Measurements from ENCODE around the gene MAB21L3.

Gene MAB21L3

DNA sequence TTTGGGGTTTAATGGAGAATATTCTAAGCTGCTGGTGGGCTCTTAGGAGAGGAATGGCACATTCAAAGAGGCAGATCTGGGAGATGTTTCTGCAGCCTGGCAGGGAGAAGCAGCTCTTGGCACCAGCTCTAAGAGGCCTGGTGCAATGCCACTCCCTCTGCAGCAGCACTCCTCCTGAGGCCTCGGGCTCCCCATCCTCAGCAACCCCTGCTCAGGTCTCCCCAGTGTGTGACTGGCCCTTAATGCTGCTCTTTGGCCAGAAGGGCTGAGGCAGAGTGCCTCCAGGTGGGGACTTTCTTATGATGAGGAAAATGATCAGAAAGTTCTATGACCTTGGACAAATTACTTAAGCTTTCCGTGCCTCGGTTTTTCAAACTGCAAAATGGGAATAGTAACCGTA lies 55.5 kb downstream of the MAB21L3 start:
- 97% methylated on average over 4 of the region's 4 CpGs for WGBS
- H3K4ac ChIP-seq (ENCODE audit: low read depth in 1 of 2, low read length in 2 of 2): no peak overlapping the region
- H3K23ac ChIP-seq (ENCODE audit: low read length in 2 of 2): no peak overlapping the region
- H3K9me3 ChIP-seq (ENCODE audit: control insufficient read depth, low read length): no peaks in the 10 kb centered on the region
- no peak overlapping the region for H3K18ac ChIP-seq (ENCODE audit: low read depth in 1 of 2, low read length in 2 of 2)
- no peak overlapping the region for H4K8ac ChIP-seq (ENCODE audit: low read length)
- no peak overlapping the region for H2AFZ ChIP-seq (ENCODE audit: low read depth, low read length)
- H2BK15ac ChIP-seq (ENCODE audit: low read depth, poor library complexity, severe bottlenecking): no peak overlapping the region
- H3K36me3 ChIP-seq (ENCODE audit: control insufficient read depth in 1 of 2, insufficient read depth in 2 of 2, low read depth in 1 of 2, low read length in 2 of 2): no peaks in the 10 kb centered on the region
- no peak overlapping the region for H3K14ac ChIP-seq (ENCODE audit: low read length in 2 of 2)
- H3K9ac ChIP-seq (ENCODE audit: low read length): no peak overlapping the region
- H3K4me1 ChIP-seq (ENCODE audit: control insufficient read depth, insufficient read depth, low read depth, low read length): peaks cover 10% of the 10 kb centered on the region
- no peak overlapping the region for H4K91ac ChIP-seq (ENCODE audit: low read length)
- H2BK12ac ChIP-seq (ENCODE audit: low read length in 2 of 2): no peak overlapping the region
- no peak overlapping the region for H2BK120ac ChIP-seq (ENCODE audit: low read depth, low read length)
- H3K79me1 ChIP-seq (replicated peaks; ENCODE audit: low read length, poor library complexity, severe bottlenecking): no peaks in the 10 kb centered on the region
- H3K27me3 ChIP-seq (ENCODE audit: control insufficient read depth in 1 of 2, insufficient read depth in 1 of 2, low read length in 2 of 2): peaks cover 0 to 40% of the 10 kb centered on the region in 2 experiments
- H3K4me2 ChIP-seq (ENCODE audit: low read length, poor library complexity, severe bottlenecking): no peak overlapping the region
- H2BK5ac ChIP-seq (ENCODE audit: low read depth, low read length, poor library complexity, severe bottlenecking): no peak overlapping the region
- no peak overlapping the region for H3K4me3 ChIP-seq (ENCODE audit: insufficient read depth in 1 of 2, low read depth in 1 of 2, low read length in 2 of 2)
- no peak for DNase-seq
- H3K27ac ChIP-seq (ENCODE audit: low read length, poor library complexity, severe bottlenecking): no peak overlapping the region
- no peak overlapping the region for H2AK5ac ChIP-seq (ENCODE audit: low read length, severe bottlenecking)

DNA sequence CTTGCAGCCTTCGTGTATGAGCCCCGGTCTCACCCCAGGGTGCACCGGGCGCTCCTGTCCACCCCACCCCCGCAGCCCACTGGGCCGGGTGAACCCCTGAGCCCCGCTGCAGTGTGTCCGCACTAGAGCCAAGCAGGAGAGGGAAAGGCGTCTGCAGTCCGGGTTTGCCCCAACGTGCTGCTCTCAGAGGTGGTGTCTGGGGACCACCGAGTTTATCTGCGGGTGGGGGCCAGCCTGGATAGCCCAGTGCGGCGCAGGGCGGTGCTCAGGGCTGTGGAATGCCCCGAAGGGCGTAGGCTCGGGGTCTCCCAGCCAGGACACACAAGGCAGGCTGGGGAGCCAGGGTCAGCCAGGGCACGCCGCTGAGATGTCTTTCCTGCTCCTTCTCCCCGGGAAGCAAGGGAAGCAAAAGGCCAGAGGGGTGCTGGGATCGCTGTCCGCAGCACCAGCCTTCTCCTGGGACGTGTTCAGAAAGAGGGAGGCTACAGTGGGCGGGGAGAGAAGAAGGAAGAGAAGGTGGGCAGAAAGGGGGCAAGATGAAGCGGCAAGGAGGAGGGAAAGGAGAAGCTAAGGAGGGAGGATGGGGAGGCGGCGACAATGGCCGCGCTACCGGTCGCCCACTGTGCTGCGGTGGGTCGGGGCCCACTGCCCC lies 56.6 kb downstream of the MAB21L3 start:
- peak; percentile 47 for DNase-seq
- peak overlapping the region in 1 of 2 experiments; percentile 84 for H2BK12ac ChIP-seq (ENCODE audit: low read length in 2 of 2)
- H3K9me3 ChIP-seq (ENCODE audit: control insufficient read depth, low read length): no peaks in the 10 kb centered on the region
- H2BK15ac ChIP-seq (ENCODE audit: low read depth, poor library complexity, severe bottlenecking): peak overlapping the region; percentile 68
- H3K4me1 ChIP-seq (ENCODE audit: control insufficient read depth, insufficient read depth, low read depth, low read length): peaks cover 10% of the 10 kb centered on the region
- H2BK5ac ChIP-seq (ENCODE audit: low read depth, low read length, poor library complexity, severe bottlenecking): no peak overlapping the region
- H3K4ac ChIP-seq (ENCODE audit: low read depth in 1 of 2, low read length in 2 of 2): peak overlapping the region in 1 of 2 experiments; percentile 82
- peak overlapping the region; percentile 67 for H3K9ac ChIP-seq (ENCODE audit: low read length)
- peak overlapping the region; percentile 81 for H2BK120ac ChIP-seq (ENCODE audit: low read depth, low read length)
- no peaks in the 10 kb centered on the region for H3K36me3 ChIP-seq (ENCODE audit: control insufficient read depth in 1 of 2, insufficient read depth in 2 of 2, low read depth in 1 of 2, low read length in 2 of 2)
- no peaks in the 10 kb centered on the region for H3K79me1 ChIP-seq (replicated peaks; ENCODE audit: low read length, poor library complexity, severe bottlenecking)
- H4K91ac ChIP-seq (ENCODE audit: low read length): peak overlapping the region; percentile 86
- H3K4me3 ChIP-seq (ENCODE audit: insufficient read depth in 1 of 2, low read depth in 1 of 2, low read length in 2 of 2): peak overlapping the region; percentile 62 to 77
- H3K27ac ChIP-seq (ENCODE audit: low read length, poor library complexity, severe bottlenecking): no peak overlapping the region
- peak overlapping the region in 1 of 2 experiments; percentile 61 for H3K23ac ChIP-seq (ENCODE audit: low read length in 2 of 2)
- peak overlapping the region; percentile 99 for H2AFZ ChIP-seq (ENCODE audit: low read depth, low read length)
- peak overlapping the region; percentile 81 for H3K4me2 ChIP-seq (ENCODE audit: low read length, poor library complexity, severe bottlenecking)
- no peak overlapping the region for H2AK5ac ChIP-seq (ENCODE audit: low read length, severe bottlenecking)
- peak overlapping the region; percentile 38 to 96 for H3K18ac ChIP-seq (ENCODE audit: low read depth in 1 of 2, low read length in 2 of 2)
- WGBS: 16% methylated on average over 35 of the region's 35 CpGs
- H4K8ac ChIP-seq (ENCODE audit: low read length): peak overlapping the region; percentile 97
- peaks cover 8 to 40% of the 10 kb centered on the region in 2 experiments for H3K27me3 ChIP-seq (ENCODE audit: control insufficient read depth in 1 of 2, insufficient read depth in 1 of 2, low read length in 2 of 2)
- peak overlapping the region in 1 of 2 experiments; percentile 57 for H3K14ac ChIP-seq (ENCODE audit: low read length in 2 of 2)

DNA sequence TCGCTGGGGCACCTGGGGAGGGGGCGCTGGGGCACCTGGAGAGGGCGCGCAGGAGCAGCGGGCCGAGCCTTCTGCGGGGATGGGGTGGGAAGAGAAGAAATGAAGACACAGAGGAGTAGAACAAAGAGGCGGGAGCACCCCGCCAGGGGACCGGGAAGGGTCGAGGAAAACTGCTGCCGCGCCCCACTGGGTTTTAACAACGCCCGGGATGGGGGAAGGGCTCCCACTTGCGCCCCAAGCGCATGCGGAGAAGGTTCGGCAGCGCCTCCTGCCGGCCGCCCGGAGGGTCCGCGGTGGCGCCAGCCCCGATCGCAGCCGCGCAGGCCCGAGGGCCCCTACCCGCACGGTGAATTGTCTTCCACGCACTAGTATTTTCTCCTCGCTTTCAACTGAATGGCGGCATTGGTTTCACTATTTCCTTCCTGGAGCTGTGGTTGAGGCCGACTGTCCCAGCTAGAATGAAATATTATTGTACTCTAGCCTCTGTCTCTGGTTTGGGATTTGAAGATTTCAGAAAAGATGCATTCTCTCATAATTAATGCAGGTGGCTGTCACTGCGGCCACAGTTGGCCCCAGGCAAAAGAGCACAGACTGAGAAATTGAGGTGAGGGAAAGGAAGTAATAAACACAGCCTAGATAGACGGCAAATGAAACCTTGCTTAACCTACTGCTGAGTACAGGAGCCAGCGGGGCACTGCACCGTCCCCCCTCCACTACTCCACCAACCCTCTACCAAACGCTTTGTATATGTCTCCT lies 57.3 kb downstream of the MAB21L3 start:
- H3K4ac ChIP-seq (ENCODE audit: low read depth in 1 of 2, low read length in 2 of 2): peak overlapping the region in 1 of 2 experiments; percentile 82
- 10% methylated on average over 38 of the region's 42 CpGs for WGBS

DNA sequence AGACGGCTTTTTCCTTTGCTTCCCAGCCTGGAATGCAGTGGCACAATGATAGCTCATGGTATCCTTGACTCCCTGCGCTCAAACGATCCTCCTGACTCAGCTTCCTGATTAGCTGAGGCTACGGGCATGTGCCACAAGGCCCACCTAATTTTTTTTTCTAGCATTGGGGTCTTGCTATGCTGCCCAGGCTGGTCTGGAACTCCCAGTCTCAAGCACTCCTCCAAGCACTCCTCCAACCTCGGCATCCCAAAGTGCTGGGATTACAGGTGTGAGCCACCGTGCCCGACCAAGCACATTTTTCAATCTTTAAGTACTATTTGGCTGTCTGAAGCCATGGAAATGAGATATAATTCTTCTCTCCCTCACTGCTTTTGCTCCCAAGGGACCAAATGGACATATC lies 58.7 kb downstream of the MAB21L3 start:
- Histone ChIP-seq H3K23ac (ENCODE audit: low read length in 2 of 2) (no peak overlapping the region), H3K4me3 (ENCODE audit: insufficient read depth in 1 of 2, low read depth in 1 of 2, low read length in 2 of 2) (no peak overlapping the region), H2AK5ac (ENCODE audit: low read length, severe bottlenecking) (no peak overlapping the region), H3K18ac (ENCODE audit: low read depth in 1 of 2, low read length in 2 of 2) (no peak overlapping the region), H2AFZ (ENCODE audit: low read depth, low read length) (no peak overlapping the region), H2BK120ac (ENCODE audit: low read depth, low read length) (no peak overlapping the region), H3K27me3 (ENCODE audit: control insufficient read depth in 1 of 2, insufficient read depth in 1 of 2, low read length in 2 of 2) (peaks cover 23 to 47% of the 10 kb centered on the region in 2 experiments), H3K14ac (ENCODE audit: low read length in 2 of 2) (no peak overlapping the region), H3K27ac (ENCODE audit: low read length, poor library complexity, severe bottlenecking) (no peak overlapping the region), H3K4me2 (ENCODE audit: low read length, poor library complexity, severe bottlenecking) (no peak overlapping the region), H2BK15ac (ENCODE audit: low read depth, poor library complexity, severe bottlenecking) (no peak overlapping the region), H3K79me1 (replicated peaks; ENCODE audit: low read length, poor library complexity, severe bottlenecking) (no peaks in the 10 kb centered on the region), H4K8ac (ENCODE audit: low read length) (no peak overlapping the region), H4K91ac (ENCODE audit: low read length) (no peak overlapping the region), H2BK12ac (ENCODE audit: low read length in 2 of 2) (no peak overlapping the region), H3K9ac (ENCODE audit: low read length) (no peak overlapping the region), H3K9me3 (ENCODE audit: control insufficient read depth, low read length) (no peaks in the 10 kb centered on the region), H2BK5ac (ENCODE audit: low read depth, low read length, poor library complexity, severe bottlenecking) (no peak overlapping the region), H3K4me1 (ENCODE audit: control insufficient read depth, insufficient read depth, low read depth, low read length) (peaks cover 10% of the 10 kb centered on the region), H3K4ac (ENCODE audit: low read depth in 1 of 2, low read length in 2 of 2) (no peak overlapping the region), H3K36me3 (ENCODE audit: control insufficient read depth in 1 of 2, insufficient read depth in 2 of 2, low read depth in 1 of 2, low read length in 2 of 2) (no peaks in the 10 kb centered on the region)
- no peak for DNase-seq
- 86% methylated on average over 4 of the region's 7 CpGs for WGBS

More for the DNA sequence above, 57.3 kb downstream of the MAB21L3 start:
- Histone ChIP-seq H4K91ac (ENCODE audit: low read length) (peak overlapping the region; percentile 86), H2AFZ (ENCODE audit: low read depth, low read length) (peak overlapping the region; percentile 99), H2BK15ac (ENCODE audit: low read depth, poor library complexity, severe bottlenecking) (peak overlapping the region; percentile 68), H3K79me1 (replicated peaks; ENCODE audit: low read length, poor library complexity, severe bottlenecking) (no peaks in the 10 kb centered on the region), H2BK5ac (ENCODE audit: low read depth, low read length, poor library complexity, severe bottlenecking) (no peak overlapping the region), H3K18ac (ENCODE audit: low read depth in 1 of 2, low read length in 2 of 2) (peak overlapping the region; percentile 38 to 96), H3K36me3 (ENCODE audit: control insufficient read depth in 1 of 2, insufficient read depth in 2 of 2, low read depth in 1 of 2, low read length in 2 of 2) (no peaks in the 10 kb centered on the region), H3K14ac (ENCODE audit: low read length in 2 of 2) (no peak overlapping the region), H3K27ac (ENCODE audit: low read length, poor library complexity, severe bottlenecking) (no peak overlapping the region), H3K4me1 (ENCODE audit: control insufficient read depth, insufficient read depth, low read depth, low read length) (peaks cover 10% of the 10 kb centered on the region), H2AK5ac (ENCODE audit: low read length, severe bottlenecking) (no peak overlapping the region), H2BK12ac (ENCODE audit: low read length in 2 of 2) (peak overlapping the region in 1 of 2 experiments; percentile 84), H4K8ac (ENCODE audit: low read length) (peak overlapping the region; percentile 97), H3K9me3 (ENCODE audit: control insufficient read depth, low read length) (no peaks in the 10 kb centered on the region), H3K23ac (ENCODE audit: low read length in 2 of 2) (peak overlapping the region in 1 of 2 experiments; percentile 2), H3K4me2 (ENCODE audit: low read length, poor library complexity, severe bottlenecking) (peak overlapping the region; percentile 81), H3K9ac (ENCODE audit: low read length) (peak overlapping the region; percentile 67), H2BK120ac (ENCODE audit: low read depth, low read length) (peak overlapping the region; percentile 81), H3K27me3 (ENCODE audit: control insufficient read depth in 1 of 2, insufficient read depth in 1 of 2, low read length in 2 of 2) (peaks cover 15 to 43% of the 10 kb centered on the region in 2 experiments), H3K4me3 (ENCODE audit: insufficient read depth in 1 of 2, low read depth in 1 of 2, low read length in 2 of 2) (peak overlapping the region; percentile 62 to 77)
- peak; percentile 54 for DNase-seq
